ENCODE measurements around the gene PBX4. TPM values are rescaled to one million over a fixed set of nuclear protein-coding genes. Genes with fewer than 3 reads are reported as not detected.

PBX4 gene
- total RNA-seq, 1 experiment from 2014 or later, result 11.6 TPM

- no peak for TF ChIP-seq ATF3 (IDR thresholded peaks at IDR 0.05)
These were observed 80.3 kb downstream of the PBX4 start, which contains the start of gene CILP2 (continued) for GRCh38 chr19:19538061-19538784.

- Histone ChIP-seq H3K27ac (ENCODE audit: low read depth, low read length) (peak overlapping the region; percentile 51; the same call in 1 of the 2 replicates), H3K36me3 (ENCODE audit: control insufficient read depth in 1 of 2, insufficient read depth in 2 of 2, low read length in 2 of 2) (no peaks in the 10 kb centered on the region), H3K9me3 (ENCODE audit: control insufficient read depth in 1 of 2, insufficient read depth in 1 of 2, low read depth in 1 of 2, low read length in 2 of 2) (no peaks in the 10 kb centered on the region), H3K9ac (ENCODE audit: low read length) (no peak overlapping the region), H4K20me1 (ENCODE audit: insufficient read depth) (no peaks in the 10 kb centered on the region), H3K9me2 (ENCODE audit: insufficient read depth) (no peaks in the 10 kb centered on the region), H2AFZ (ENCODE audit: low read depth, low read length, poor library complexity, severe bottlenecking) (no peak overlapping the region), H3K79me2 (ENCODE audit: insufficient read depth, low read length) (no peaks in the 10 kb centered on the region), H3K4me1 (ENCODE audit: control insufficient read depth in 1 of 2, insufficient read depth in 2 of 2, low read length in 2 of 2) (peaks cover 12 to 34% of the 10 kb centered on the region in 2 experiments), H3K27me3 (ENCODE audit: insufficient read depth, low read length) (no peaks in the 10 kb centered on the region), H3K4me2 (ENCODE audit: low read length) (peak overlapping the region; percentile 80), H3K4me3 (replicated peaks in 1 of 2; ENCODE audit: low read depth in 1 of 2, low read length in 2 of 2) (peak overlapping the region in 1 of 2 experiments; percentile 59; a peak in 1 of 4 replicates)
- no peak for DNase-seq (ENCODE audit: low read depth, low spot score)
- ChIA-PET POLR2A (no interaction called here), CTCF (no interaction called here), RAD21 (ENCODE audit: low non-redundant PET in 1 of 2, low total read pairs in 2 of 2, uncharacterized antibody in 2 of 2, unreplicated experiment in 2 of 2) (no interaction called here)
- ATAC-seq, result no peak
- TF ChIP-seq EZH2phosphoT487 (IDR thresholded peaks at IDR 0.05; ENCODE audit: borderline replicate concordance), result no peak
- no peak for TF ChIP-seq TCF7L2 (IDR thresholded peaks at IDR 0.05; ENCODE audit: borderline replicate concordance, extremely low read depth, insufficient read depth, insufficient read length)
- no peak for TF ChIP-seq ATF3 (IDR thresholded peaks at IDR 0.05)
- no peak for TF ChIP-seq REST (IDR thresholded peaks at IDR 0.05; ENCODE audit: low read depth)
- TF ChIP-seq POLR2AphosphoS5 (IDR thresholded peaks at IDR 0.05; ENCODE audit: low read depth, low read length), result no peak
- no peak for TF ChIP-seq ELF1 (IDR thresholded peaks at IDR 0.05; ENCODE audit: borderline replicate concordance, low read depth)
- TF ChIP-seq EGR1 (IDR thresholded peaks at IDR 0.05; ENCODE audit: low read depth), result no peak
- TF ChIP-seq SRF (IDR thresholded peaks at IDR 0.05; ENCODE audit: low read depth), result no peak
- TF ChIP-seq EZH2 (IDR thresholded peaks at IDR 0.05), result no peak
- no peak for TF ChIP-seq YY1 (IDR thresholded peaks at IDR 0.05; ENCODE audit: extremely low read depth, insufficient replicate concordance, low read depth, low read length)
- no peak for TF ChIP-seq ZFX (IDR thresholded peaks at IDR 0.05)
- no peak for TF ChIP-seq POLR2A (IDR thresholded peaks at IDR 0.05; ENCODE audit: borderline replicate concordance, extremely low read depth, insufficient read depth, insufficient read length)
- TF ChIP-seq JUND (IDR thresholded peaks at IDR 0.05), result no peak
- BruUV-seq (replicated peaks), result no TSS peak
- intact Hi-C loops (cut with micrococcal nuclease), result no loop called here
These were observed 81.1 kb downstream of the PBX4 start for GRCh38 chr19:19537075-19538048.
